ENCODE data around the gene RAB25.
"Not testable (repeated sequence)": the region's sequence is repeated elsewhere in the genome, so short reads cannot be mapped to it uniquely, and the experiment has no call there.

Gene RAB25

DNA sequence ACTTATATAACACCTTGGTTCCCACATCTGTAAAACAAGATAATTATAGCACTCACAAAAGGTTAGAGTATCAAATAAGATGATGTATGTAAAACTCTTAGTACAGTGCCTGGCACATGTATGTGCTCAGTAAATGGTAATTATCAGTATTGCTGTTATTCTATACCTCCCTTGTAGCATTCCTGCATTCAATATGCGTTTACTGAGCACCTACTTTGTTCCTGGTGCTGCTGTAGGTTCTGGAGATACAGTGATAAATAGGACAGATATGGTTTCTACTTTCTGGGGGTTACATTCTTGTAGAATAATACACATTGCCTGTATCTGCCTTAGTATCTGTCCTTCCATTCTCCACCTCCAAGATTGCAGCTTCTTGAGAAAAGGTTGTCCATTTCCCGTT, 39.0 kb upstream of the RAB25 start:
- TF ChIP-seq, protein P1, sequence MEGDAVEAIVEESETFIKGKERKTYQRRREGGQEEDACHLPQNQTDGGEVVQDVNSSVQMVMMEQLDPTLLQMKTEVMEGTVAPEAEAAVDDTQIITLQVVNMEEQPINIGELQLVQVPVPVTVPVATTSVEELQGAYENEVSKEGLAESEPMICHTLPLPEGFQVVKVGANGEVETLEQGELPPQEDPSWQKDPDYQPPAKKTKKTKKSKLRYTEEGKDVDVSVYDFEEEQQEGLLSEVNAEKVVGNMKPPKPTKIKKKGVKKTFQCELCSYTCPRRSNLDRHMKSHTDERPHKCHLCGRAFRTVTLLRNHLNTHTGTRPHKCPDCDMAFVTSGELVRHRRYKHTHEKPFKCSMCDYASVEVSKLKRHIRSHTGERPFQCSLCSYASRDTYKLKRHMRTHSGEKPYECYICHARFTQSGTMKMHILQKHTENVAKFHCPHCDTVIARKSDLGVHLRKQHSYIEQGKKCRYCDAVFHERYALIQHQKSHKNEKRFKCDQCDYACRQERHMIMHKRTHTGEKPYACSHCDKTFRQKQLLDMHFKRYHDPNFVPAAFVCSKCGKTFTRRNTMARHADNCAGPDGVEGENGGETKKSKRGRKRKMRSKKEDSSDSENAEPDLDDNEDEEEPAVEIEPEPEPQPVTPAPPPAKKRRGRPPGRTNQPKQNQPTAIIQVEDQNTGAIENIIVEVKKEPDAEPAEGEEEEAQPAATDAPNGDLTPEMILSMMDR (IDR thresholded peaks at IDR 0.05; ENCODE audit: borderline replicate concordance, control extremely low read depth, extremely low read depth, insufficient read depth, missing control alignments), result no peak
- in situ Hi-C loops (cut with MboI; ENCODE audit: low sequenced_read_pairs, unreplicated experiment), result no loop called here
- DNase-seq (ENCODE audit: low spot score), result no peak

DNA sequence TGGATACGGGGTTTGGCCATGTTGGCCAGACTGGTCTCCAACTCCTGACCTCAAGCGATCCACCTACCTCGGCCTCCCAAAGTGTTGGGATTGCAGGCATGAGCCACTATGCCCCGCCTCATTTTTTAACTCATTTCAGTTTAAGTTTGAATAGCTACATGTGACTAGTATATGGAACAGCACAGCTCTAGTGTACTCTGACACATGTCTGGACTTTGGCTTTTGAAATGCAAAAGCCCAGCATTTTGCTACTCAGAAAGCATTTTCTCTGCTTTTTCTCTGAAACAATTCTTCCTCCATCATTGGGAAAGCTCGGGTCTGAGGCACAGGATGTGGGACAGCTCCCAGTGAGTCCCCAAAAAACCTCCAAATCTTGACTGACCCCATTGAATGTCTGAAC, 36.2 kb upstream of the RAB25 start:
- no peak for DNase-seq (ENCODE audit: low spot score)
- in situ Hi-C loops (cut with MboI; ENCODE audit: low sequenced_read_pairs, unreplicated experiment), result no loop called here
- TF ChIP-seq, protein P1 (IDR thresholded peaks at IDR 0.05; ENCODE audit: borderline replicate concordance, control extremely low read depth, extremely low read depth, insufficient read depth, missing control alignments), result no peak

DNA sequence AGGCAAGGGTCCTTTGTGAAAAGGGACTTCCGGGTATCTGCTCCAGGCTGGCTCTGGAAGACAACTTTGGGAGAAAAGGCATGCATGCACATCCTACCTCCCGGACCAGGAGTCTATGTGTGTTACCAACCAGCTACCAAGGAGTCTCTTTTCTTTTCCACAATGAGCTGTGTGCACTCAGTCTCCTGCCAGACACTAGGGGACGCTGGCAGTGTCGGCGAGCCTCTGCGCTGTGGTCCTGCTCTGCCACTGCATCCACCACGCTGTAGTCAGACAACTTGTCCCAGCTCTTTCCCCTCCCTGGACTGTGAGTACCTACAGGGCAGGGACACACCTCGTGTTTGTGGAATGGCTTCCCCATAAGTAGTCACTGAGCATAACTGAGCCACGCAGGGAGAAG, 35.1 kb upstream of the RAB25 start:
- DNase-seq (ENCODE audit: low spot score), result peak; percentile 76
- in situ Hi-C loops (cut with MboI; ENCODE audit: low sequenced_read_pairs, unreplicated experiment), result no loop called here

DNA sequence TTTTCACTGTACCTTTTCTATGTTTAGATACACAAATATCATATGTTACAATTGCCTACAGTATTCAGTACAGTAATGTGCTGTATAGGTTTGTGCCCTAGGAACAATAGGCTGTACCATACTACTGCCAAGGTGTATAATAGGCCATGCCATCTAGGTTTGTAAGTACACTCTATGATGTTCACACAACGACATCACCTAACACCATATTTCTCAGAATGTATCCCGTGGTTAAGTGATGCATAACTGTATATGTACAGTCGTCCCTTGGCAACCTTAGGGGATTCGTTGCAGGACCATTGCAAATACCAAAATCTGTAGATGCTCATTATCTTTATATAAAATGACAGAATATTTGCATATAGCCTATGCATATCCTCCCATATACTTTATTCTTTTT, 34.4 kb upstream of the RAB25 start:
- in situ Hi-C loops (cut with MboI; ENCODE audit: low sequenced_read_pairs, unreplicated experiment), result no loop called here
- no peak for DNase-seq (ENCODE audit: low spot score)
- TF ChIP-seq, protein P1 (IDR thresholded peaks at IDR 0.05; ENCODE audit: borderline replicate concordance, control extremely low read depth, extremely low read depth, insufficient read depth, missing control alignments), result no peak

More for the DNA sequence above, 35.1 kb upstream of the RAB25 start:
- TF ChIP-seq, protein P1 (IDR thresholded peaks at IDR 0.05; ENCODE audit: borderline replicate concordance, control extremely low read depth, extremely low read depth, insufficient read depth, missing control alignments), result peak; percentile 46

DNA sequence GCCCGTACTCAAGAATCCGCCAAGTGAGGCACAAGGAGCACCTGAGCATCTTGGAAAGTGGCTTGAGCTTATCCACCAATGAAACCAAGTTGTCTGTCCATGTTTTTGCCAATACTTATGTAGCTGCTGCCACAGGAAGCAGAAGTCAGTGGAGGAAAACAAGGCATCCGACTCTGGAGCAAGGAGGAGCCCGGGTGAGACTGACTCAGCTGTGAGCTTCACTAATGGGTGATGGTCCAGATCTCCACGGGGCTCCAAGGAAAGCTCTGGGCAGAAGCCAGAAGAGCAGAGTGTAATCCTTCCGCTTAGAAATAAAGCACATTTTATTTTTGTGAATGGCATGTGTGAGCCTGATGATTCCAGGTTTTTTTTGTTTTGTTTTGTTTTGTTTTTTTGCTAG, 27.9 kb upstream of the RAB25 start:
- in situ Hi-C loops (cut with MboI; ENCODE audit: low sequenced_read_pairs, unreplicated experiment), result no loop called here
- TF ChIP-seq, protein P1 (IDR thresholded peaks at IDR 0.05; ENCODE audit: borderline replicate concordance, control extremely low read depth, extremely low read depth, insufficient read depth, missing control alignments), result no peak

DNA sequence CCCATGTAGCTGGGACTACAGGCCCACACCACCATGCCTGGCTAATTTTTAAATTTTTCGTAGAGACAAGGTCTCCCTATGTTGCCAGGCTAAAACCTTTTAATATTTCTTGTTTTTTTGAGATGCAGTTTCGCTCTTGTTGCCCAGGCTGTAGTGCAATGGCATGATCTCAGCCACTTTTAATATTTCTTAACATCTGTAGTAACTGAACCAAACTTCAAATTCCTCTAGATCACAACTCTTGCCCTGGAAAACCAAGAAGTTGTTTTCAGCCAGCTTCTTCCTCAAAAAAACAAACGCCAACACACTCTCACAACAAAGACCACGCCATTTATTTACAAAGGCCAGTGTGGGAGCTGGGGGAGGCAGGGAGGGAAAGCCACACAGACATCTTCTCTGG, 26.0 kb upstream of the RAB25 start:
- DNase-seq (ENCODE audit: low spot score); in situ Hi-C loops (cut with MboI; ENCODE audit: low sequenced_read_pairs, unreplicated experiment): not testable (repeated sequence)

More for the DNA sequence above, 27.9 kb upstream of the RAB25 start:
- DNase-seq (ENCODE audit: low spot score), result no peak

DNA sequence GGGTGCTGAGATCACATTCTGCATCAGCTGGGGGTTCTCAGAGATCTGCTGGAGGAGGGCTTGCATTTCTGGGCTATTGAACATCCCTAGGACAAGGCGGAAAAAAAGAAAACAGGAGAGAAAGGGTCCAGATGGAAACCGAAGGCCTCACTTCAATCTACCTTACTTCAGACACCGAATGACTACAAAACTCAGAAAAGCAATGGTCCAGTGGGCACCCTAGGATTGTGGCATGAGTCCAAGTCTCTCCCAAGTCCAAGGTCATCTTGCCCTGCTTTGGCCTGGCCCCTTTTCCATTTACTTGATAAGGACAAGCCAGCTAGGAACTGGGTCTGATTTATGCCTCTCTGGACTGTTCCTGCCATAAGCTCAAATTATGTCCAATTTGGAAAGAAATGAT, 18.1 kb upstream of the RAB25 start:
- in situ Hi-C loops (cut with MboI; ENCODE audit: low sequenced_read_pairs, unreplicated experiment), result no loop called here

More for the DNA sequence above, 18.1 kb upstream of the RAB25 start:
- TF ChIP-seq, protein P1 (IDR thresholded peaks at IDR 0.05; ENCODE audit: borderline replicate concordance, control extremely low read depth, extremely low read depth, insufficient read depth, missing control alignments), result no peak
- no peak for DNase-seq (ENCODE audit: low spot score)

All from GM13976 (cell line).